HG03520 (cell line): Measurements from ENCODE around the gene TMPRSS11F.
"Not testable (repeated sequence)": the region's sequence is repeated elsewhere in the genome, so short reads cannot be mapped to it uniquely, and the experiment has no call there.

ENCODE experiments used
- ATAC-seq: cut with Tn5 transposase; IDR thresholded peaks from one replicate; pipeline ENCODE4 v1.9.1; 2021; ENCODE audit warnings: mild to moderate bottlenecking, moderate library complexity; ENCODE audit not compliant: unreplicated experiment

Gene TMPRSS11F

GRCh38 chr4:68129793-68130192, at the start of gene TMPRSS11F:
Gene TMPRSS11F, minus strand, starts transcription at chr4:68129869. Its CDS starts 49 bp downstream, at chr4:68129820.
- ATAC-seq = no peak

DNA sequence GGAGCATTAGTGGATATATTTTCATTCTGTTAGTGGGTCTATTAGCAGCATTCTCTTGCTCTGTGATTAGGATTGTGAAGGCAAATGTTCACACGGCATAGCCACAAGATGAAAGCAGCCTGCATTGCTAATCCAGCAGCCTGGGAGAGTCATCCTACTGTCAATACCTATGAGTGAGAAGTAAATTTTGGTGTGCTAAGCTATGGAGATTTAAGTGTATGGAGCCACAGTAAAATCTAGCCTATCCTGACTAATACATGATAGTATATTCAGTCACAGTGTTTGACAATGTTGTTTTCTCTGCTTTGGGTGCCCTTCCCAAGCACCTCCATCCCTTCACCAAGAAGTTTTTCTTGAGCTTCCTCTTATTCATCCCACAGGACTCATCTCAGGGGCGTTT, 47.2 kb upstream of the TMPRSS11F start:
- no peak for ATAC-seq

DNA sequence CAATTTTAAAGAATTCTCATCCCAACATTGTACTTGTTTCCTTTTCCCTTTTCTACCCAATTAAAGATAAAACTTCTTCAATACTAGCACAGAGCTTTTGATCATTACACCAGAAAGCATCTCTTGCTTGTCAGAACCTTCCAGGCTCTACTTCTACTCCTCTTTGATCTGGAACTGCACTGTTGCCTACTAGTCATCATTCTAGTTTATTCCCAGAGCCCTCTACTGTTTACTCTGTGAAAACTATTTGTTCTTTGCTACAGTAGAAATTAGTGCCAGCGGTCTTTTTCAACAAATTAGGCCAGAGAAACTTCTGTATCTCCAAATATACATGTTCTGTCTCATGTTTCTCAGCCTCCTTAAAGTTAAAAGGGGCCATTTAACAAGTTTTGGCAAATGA, 46.8 kb upstream of the TMPRSS11F start:
- no peak for ATAC-seq

- ATAC-seq = no peak
Observed at GRCh38 chr4:68175562-68176155, 46.0 kb upstream of the TMPRSS11F start.

GRCh38 chr4:68174389-68174788, 44.7 kb upstream of the TMPRSS11F start:
- not testable (repeated sequence) for ATAC-seq

GRCh38 chr4:68172147-68172546, 42.5 kb upstream of the TMPRSS11F start:
- not testable (repeated sequence) for ATAC-seq

DNA sequence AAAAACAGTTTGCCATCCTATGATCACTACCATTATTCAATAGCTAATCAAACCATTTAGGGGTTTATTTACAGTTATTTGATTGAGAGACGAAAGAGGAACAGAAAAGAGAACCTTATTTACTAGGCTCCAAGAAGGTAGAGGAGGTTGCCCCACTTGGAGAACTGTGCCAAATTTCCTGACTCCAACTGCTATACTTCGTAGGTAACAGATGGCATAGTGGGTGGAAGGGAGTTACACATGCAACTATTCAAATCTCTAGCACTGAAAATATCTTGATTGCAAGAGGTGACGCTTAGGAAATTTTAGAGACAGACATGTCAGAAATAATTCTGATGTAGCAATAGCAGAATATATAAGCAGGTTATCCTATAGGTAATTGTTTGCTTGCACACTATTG, 38.0 kb upstream of the TMPRSS11F start:
- no peak for ATAC-seq

DNA sequence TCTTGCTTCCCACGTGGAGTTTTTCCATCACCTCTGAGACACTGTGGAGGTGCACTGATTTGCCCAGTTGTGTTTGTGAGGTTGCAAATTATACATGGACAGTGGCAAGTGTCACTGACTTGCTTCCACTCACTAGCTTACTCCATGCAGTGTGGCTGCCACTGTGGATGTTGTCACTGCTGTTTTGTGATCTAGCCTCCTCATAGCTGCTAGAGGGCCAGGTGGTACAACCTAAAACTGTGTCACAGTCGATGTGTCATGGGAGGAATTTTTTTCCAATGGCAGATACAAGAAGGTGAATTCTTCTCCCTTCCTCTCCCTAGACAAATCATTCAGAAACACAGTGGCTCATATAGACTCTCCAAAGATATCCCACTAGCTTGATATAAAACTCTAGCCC, 37.5 kb upstream of the TMPRSS11F start:
- no peak for ATAC-seq

DNA sequence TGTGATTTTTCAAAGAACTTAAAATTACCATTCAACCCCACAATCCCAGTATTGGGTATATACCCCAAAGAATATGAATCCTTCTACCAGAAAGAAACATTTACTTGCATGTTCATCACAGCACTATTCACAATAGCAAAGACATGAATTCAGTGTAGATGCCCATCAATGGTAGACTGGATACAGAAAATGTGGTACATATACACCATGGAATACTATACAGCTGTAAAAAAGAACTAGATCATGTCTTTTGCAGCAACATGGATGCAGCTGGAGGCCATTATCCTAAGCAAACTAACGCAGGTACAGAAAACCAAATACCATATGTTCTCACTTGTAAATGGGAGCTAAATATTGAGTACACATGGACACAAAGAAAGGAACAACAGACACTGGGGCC, 34.1 kb upstream of the TMPRSS11F start:
- no peak for ATAC-seq

GRCh38 chr4:68162196-68162595, 32.5 kb upstream of the TMPRSS11F start:
- no peak for ATAC-seq

- ATAC-seq = no peak
Observed at GRCh38 chr4:68152411-68152810, 22.7 kb upstream of the TMPRSS11F start.

DNA sequence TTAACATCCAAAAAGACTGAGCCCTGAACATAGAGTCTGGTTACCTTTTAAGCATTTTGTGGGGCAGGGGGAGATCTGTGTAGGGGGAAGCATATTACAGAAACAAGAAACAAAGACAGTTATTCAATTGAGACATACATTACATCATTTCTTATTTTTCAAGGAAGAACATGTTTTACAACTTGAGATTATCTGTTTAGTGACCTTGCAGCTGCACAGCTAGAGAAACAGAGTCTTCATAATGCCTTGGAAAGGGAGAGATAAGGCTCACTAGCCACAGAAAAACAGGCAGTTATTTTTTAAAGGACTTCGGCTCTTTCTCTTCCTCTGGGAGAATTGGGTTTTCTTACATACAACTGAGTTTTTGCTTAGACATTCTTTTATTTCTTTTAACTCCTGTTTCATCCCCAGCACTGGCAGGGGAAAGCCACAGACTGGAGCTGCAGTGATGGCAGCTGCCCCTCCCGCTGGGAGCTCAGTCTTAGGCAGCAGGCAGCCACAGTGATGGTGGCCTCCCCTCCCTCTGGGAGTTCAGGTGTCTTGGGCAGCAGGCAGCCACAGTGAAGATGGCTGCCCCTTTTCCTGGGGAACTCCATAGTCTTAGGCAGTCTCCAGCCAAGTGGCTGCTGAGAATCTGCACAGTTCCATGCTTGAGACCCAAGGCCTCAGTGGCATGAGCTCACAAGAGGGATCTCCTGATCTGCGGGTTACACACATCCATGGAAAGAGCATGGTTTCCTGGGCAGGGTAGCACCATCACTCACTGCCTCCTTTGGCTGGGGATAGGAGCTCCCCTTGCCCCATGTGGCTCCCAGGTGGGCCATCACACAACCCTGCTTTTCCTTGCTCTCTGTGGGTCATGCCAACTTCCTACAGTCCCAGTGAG, 19.4 kb upstream of the TMPRSS11F start:
- no peak for ATAC-seq

DNA sequence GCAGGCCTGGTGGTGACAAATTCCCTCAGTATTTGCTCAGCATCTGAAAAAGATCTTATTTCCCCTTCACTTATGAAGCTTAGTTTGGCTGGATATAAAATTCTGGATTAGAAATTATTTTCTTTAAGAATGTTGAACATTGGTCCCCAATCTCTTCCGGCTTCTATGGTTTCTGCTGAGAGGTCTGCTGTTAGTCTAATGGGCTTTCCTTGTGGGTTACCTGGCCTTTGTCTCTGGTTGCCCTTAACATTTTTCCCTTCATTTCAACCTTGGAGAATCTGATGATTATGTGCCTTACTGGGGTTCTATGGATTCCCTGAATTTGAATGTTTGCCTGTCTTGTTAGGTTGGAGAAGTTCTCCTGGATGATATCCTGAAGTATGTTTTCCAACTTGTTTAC, 17.4 kb upstream of the TMPRSS11F start:
- no peak for ATAC-seq

DNA sequence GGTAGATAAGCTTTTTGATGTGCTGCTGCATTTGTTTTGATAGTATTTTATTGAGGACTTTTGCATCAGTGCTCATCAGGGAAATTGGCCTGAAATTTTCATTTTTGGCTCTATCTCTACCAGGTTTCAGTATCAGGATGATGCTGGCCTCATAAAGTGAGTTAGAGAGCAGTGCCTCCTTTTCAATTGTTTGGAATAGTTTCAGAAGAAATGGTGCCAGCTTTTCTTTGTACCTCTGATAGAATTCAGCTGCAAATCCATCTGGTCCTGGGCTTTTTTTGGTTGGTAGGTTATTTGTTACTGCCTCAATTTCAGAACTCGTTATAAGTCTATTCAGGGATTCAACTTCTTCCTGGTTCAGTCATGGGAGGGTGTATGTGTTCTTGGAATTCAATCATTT, 15.6 kb upstream of the TMPRSS11F start:
- ATAC-seq = no peak

GRCh38 chr4:68141852-68142251, 12.2 kb upstream of the TMPRSS11F start:
- ATAC-seq = no peak

GRCh38 chr4:68132342-68132741, 2.7 kb upstream of the TMPRSS11F start:
- no peak for ATAC-seq

- ATAC-seq = no peak
Observed at GRCh38 chr4:68124262-68124661, 5.4 kb downstream of the TMPRSS11F start.

GRCh38 chr4:68123525-68123924, 6.1 kb downstream of the TMPRSS11F start:
- no peak for ATAC-seq

- ATAC-seq = no peak
Observed at GRCh38 chr4:68119921-68120320, 9.7 kb downstream of the TMPRSS11F start.

DNA sequence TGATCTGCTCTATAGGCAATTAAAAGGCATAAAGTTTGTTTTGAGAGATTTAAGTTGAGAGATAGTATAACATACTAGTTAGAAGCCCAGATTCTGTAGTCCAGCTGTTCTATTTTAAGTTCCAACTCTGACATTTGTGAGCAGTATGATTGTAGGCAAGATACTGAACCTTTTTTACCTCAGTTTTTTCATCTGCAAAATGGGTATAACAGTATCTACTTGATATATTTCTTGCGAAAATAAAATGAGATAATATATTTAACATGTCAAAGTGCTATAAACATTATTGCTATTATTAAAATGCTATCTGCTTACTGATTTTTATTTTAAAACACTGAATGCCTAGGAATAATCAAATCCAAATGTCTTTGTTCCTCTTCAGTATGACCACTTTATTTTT, 19.2 kb downstream of the TMPRSS11F start:
- no peak for ATAC-seq

GRCh38 chr4:68109868-68110267, 19.8 kb downstream of the TMPRSS11F start:
- ATAC-seq = no peak

DNA sequence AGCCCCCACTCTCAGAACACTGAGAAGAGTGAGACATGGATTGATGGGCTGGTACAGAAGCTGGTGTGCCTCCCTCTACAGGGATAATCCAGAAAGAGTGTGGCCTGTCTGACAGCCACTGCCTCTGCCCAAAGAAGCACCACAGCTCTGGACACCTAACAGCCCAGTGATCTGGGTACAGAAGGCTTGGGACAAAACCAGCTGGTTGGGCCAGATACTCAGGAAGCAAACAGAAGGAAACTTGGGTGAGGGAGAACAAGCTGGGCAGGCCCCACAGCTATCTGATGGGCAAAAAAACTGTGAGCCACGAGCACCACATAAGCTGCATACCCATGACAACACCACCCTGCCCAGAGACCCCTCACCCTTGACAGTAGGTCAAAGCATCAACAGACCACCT, 46.9 kb downstream of the TMPRSS11F start:
- no peak for ATAC-seq
